Measurements from ENCODE around the gene NTNG1.

NTNG1 gene

GRCh38 chr1:107454791-107455190 is 314.0 kb downstream of the NTNG1 start:
- no peak for DNase-seq (ENCODE audit: low read depth in 2 of 2)

GRCh38 chr1:107457989-107458388 is 317.1 kb downstream of the NTNG1 start:
- no peak for DNase-seq (ENCODE audit: low read depth in 2 of 2)

GRCh38 chr1:107459204-107459904 is 318.5 kb downstream of the NTNG1 start:
- no peak for DNase-seq (ENCODE audit: low read depth in 2 of 2)

DNA sequence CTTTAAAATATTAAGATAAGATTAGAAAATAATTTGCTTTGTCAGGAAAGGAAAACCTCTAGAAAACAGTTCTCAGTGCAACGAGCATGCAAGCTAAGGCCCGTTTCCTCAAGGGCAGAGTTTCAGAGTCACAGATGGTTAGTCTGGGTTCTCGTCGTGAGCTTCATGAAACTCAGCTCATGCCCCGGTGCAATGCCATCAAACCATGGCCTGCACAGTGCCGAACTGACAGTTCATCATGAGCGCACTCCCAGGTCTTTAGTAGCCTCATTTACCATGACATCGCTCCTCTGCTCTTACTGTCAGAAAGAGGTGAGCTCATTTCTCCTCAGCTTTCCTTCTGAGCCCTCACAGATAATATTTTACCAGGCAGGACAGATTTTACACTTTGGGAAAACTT is 319.2 kb downstream of the NTNG1 start:
- DNase-seq (ENCODE audit: low read depth in 2 of 2) = no peak

GRCh38 chr1:107464827-107465226 is 324.0 kb downstream of the NTNG1 start:
- no peak for DNase-seq (ENCODE audit: low read depth in 2 of 2)

DNA sequence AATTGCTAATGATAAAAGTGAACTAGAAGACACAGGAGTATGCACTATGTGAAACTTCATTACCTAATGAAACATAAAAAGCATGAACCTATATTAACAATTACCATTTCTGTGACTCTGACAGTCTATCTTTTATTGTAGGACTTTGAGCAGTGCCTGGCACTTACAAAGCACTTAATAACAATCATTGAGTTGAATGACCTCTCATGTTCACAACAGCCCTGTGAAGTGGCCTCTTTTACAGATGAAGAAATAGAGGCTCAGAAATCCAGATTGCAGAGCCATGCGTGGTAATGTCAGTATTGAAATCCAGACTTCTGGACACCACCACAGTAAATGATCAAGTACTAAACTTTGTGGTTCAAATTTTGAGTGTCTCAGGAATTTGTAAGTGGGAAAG is 326.4 kb downstream of the NTNG1 start:
- no peak for DNase-seq (ENCODE audit: low read depth in 2 of 2)

DNA sequence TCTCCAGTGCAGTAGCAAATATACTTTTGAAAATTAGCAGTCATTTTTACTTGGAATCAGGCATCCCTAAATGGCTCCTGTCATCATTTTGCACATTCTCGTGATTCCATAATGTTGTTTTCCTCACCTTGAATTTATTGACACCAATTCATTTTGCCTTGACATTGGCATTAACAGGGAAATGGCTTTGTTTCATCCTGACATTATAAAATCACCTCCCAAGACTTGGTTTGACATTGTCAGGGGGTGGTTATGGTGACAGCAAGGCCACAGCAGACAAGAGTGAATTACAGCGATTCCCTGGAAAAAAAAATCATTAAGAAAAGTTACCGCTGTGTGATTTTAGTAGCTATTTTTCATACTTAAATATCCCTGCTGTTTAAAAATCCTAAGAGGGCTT is 327.0 kb downstream of the NTNG1 start:
- DNase-seq (ENCODE audit: low read depth in 2 of 2) = no peak

- DNase-seq (ENCODE audit: low read depth in 2 of 2) = no peak
Observed at GRCh38 chr1:107473065-107473464, 332.2 kb downstream of the NTNG1 start.

- DNase-seq (ENCODE audit: low read depth in 2 of 2) = no peak
Observed at GRCh38 chr1:107474877-107475612, 334.2 kb downstream of the NTNG1 start.

- DNase-seq (ENCODE audit: low read depth in 2 of 2) = no peak
Observed at GRCh38 chr1:107477233-107477632, 336.4 kb downstream of the NTNG1 start.

GRCh38 chr1:107479865-107480350 is 339.1 kb downstream of the NTNG1 start:
- no peak for DNase-seq (ENCODE audit: low read depth in 2 of 2)

GRCh38 chr1:107480548-107481415 is 339.9 kb downstream of the NTNG1 start:
- DNase-seq (ENCODE audit: low read depth in 2 of 2) = no peak

DNA sequence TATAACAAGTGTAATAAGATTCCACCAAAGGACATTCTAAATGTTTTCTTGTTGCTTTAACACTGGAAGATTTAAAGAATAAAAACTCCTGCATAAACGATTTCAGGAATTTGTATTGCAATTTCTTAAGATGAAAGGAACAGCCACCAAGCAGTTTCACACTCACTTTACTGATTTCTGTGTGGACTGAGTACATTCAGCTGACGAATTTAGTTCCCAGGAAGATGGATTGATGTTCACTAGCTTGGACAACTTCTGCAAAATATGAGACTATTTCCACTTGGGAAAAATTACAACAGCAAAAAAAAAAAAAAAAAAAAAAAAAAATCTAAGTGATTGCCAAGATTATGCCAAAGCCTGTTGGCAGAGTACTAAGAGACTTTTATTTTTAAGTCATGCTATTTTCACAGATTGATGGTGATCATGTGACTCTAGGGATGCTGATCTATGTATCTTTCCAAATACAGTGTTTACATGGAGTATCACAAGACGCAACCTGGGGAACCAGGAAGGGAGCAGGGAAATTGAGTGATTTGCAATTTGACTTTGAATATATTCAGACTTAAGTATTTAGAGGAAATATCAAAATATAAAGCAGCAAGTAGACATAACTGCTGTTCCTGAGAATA is 341.0 kb downstream of the NTNG1 start:
- no peak for DNase-seq (ENCODE audit: low read depth in 2 of 2)

DNA sequence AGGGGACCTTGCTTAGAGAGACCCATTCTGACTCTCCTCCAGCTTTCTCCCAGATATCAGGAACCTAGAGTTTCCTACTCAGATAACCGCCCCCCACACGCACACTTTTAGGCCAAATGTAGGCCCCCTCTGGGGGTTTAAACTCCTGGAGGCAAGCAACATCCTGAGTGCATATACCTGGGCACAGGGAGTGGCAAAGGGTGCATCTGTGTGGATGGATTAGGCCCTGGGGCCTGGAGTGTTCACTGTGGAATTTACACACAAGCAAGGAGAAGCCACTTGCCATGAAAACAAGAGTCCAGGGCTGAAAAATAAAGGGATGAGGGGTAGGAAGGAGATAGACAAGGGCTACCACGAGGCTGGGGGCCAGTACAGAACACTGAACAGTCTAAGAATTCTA is 343.1 kb downstream of the NTNG1 start:
- DNase-seq (ENCODE audit: low read depth in 2 of 2) = no peak

DNA sequence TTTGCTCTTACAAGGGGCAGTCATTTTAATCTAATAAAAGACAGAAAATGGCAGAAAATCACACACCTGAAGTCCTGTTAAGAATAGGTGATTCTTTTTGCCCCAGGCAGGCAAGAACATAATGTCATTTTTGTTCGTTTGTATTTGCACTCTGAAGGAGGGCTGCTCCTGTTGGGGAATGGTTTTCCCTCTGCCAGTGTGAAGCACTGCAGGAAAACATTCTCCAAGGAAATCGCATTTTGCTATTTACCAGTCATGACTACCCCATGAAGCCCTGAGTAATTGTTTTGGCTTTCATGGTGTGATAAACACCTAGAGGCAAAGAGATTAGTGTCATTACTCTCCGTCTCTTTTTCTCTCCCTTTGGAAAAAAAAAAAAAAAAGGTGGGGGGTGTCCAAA is 345.5 kb downstream of the NTNG1 start:
- DNase-seq (ENCODE audit: low read depth in 2 of 2) = no peak

- DNase-seq (ENCODE audit: low read depth in 2 of 2) = no peak
Observed at GRCh38 chr1:107487506-107487905, 346.7 kb downstream of the NTNG1 start.

DNA sequence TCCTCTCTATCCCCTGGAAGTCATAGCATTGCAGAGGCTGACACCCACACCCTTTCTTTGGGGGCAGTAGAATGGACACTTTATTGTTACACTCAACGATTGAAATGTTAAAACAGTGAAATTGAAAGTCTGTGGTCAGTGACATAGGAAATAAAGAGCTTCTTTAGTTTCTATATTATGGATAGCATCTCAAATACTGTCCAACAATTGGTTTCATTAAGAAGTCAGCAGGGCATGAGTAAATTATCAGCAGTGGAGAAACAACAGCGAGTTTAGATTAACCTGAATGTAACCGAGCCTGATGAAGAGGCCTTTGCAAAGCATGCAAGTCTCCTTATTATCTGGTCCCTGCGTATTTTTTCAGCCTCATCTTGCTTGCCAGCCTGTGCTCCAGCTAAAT is 350.7 kb downstream of the NTNG1 start:
- no peak for DNase-seq (ENCODE audit: low read depth in 2 of 2)

DNA sequence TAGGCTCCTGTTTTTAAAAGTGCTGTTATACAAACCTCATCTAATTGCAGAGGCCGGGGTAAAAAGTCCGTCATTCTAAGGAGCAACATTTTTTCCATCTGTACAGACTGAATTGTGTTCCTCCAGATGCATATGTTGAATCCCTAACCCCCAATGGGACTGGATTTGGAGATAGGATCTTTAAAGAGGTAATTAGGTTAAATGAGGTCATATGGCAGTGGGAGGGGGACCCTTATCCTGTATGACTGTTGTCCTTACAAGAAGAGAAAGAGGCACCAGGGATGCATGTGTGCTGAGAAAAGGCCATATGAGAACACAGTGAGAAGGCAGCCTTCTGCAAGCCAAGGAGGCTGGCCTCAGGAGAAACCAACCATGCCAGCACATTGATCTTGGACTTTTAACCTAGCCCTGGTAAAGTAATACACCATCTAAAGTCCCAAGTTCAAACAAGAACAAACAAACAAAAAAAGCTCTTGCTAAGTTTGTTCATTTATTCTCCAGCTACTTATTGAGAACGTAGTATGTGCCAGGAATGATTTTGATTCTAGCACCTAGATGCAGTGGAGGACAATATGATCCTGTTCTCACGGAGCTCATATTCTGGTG is 352.4 kb downstream of the NTNG1 start:
- DNase-seq (ENCODE audit: low read depth in 2 of 2) = no peak

DNA sequence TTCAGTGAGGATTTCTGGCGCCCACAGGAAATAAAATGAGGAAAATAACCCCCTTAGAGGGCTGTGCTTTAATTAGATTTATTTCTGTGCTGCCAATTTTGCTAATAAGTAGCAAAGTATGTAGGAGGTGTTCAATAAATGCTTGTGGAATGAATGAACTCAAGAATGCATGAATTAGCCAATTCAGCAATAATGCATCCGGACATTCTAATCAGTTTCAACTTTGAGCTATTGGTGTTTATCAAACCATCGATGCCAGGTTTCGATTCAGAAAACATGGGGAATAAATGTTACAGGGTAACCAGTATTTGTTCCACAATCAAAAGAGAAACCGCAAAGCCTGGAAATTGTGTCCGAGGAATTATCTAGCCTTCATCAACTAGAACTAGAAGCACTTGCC is 353.2 kb downstream of the NTNG1 start:
- no peak for DNase-seq (ENCODE audit: low read depth in 2 of 2)

DNA sequence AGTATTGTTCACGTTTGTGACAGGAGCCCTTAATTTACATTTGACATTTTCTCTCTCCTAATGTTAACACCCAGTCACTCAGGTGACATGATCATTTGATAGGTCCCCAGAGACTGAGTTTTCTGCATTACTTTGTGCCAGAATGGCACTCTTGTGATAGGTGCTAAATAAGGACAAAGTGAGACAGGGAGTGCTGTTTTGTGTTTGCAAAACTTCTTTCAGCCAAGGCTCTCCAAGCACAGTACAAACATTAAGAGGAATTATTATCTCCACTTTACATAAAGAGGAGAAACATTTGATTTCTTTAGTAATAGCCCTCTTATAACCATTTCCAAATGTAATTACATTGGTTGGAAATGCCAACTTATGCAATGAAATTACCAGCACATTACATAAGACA is 355.2 kb downstream of the NTNG1 start:
- no peak for DNase-seq (ENCODE audit: low read depth in 2 of 2)

- no peak for DNase-seq (ENCODE audit: low read depth in 2 of 2)
Observed at GRCh38 chr1:107499139-107499744, 358.4 kb downstream of the NTNG1 start.
